Measurements from ENCODE around the gene INO80D. TPM values are rescaled to one million over a fixed set of nuclear protein-coding genes. Genes with fewer than 3 reads are reported as not detected.

INO80D gene
- total and polyA plus RNA-seq, 2 of the 8 experiments (the other 6 are each of a cell fraction or from before 2014, with no cell fraction given) = 6.2 to 37.4 TPM

DNA sequence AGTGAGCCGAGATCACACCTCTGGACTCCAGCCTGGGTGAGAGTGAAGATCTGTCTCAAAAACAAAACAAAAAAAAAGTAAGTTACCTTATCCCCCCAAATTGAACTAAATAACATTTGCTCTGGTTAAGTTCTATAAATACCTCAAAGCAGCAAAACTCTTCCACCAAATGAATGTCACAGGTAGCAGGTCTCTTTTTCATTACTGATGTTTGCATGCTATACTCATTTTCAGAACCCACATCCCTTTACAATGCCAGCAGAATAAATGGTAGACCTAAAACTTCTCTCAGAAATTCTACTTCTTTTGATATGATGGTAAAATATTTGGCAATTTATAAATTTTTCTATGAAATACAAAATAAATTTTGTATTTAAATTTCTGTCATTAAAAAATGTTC, 22.3 kb downstream of the INO80D start (continued):
- TF ChIP-seq RXRA (IDR thresholded peaks at IDR 0.05; ENCODE audit: insufficient read depth, low read depth, low read length) = no peak

Measured in H1 (cell line).